GM18909 (cell line): ENCODE results near the gene DMGDH.

Source experiments
- ATAC-seq: cut with Tn5 transposase; IDR thresholded peaks from one replicate; pipeline ENCODE4 v1.9.1; 2021; ENCODE audit warnings: mild to moderate bottlenecking; ENCODE audit not compliant: unreplicated experiment, poor library complexity

Gene DMGDH

DNA sequence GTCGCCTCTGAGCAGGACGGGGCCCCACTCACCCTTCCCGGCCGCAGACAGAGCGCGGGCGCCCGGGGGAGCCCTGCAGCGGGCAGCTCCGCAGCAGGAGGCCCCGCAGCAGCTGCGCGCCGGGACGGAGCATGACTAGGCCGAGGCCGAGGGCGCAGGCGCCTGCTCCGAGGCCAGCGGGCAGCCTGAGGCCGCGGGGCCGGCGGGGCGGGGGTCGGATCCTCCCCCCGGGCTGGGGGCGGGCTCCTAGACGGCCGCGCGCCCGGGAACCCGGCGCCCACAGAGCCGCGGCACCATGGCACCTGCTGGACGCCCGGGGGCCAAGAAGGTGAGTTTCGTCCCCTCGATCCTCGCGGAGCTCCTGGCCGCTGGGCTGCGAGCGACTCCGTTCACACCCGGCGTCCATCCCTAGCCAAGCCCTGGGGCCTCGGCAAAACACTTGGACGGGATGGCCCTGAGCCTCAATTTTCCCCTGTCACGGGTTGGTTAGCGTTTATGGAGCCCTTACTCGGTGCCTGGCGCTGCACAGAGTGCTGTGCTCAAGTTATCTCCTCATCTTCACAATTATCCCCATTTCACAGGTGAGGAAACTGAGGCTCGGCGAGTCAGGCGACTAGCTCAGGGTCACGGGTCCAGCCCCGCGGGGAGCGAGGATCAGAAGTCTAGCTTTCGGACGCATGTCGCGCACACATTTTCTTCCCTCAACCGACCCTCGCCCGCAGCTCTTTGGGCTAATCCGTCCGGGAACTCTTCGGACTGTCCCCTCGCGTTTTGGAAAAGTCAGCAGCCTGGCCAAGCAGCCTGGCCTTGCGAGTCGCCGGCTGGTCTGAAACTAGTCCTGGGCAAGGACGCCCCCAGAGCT lies at the start of gene DMGDH, which contains the start of gene BHMT2:
TSS of gene DMGDH (minus strand) at position 187 of the 862 bp plus-strand sequence. CDS start at position 133, 54 bp downstream.
TSS of gene BHMT2 (plus strand) at position 280 of the 862 bp plus-strand sequence. CDS start at position 296, 16 bp downstream.
- no peak for ATAC-seq

DNA sequence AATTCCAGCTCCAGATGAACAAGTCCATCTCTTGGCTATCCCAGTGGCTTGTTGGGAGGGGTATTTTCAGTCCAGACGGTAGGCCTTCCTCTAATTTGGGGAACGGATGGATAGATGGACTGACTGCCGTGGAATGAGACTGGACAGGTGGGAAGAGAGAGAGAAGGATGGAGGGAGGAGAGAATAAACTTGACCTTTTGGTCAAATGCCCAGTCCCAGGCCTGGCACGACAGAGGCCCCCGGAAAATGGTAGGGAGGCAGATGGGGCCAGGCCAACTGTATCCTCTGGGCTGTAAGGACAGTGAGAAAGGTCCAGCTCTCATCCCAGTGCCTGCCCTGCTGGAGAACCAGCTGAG lies 43.2 kb upstream of the DMGDH start:
- no peak for ATAC-seq

DNA sequence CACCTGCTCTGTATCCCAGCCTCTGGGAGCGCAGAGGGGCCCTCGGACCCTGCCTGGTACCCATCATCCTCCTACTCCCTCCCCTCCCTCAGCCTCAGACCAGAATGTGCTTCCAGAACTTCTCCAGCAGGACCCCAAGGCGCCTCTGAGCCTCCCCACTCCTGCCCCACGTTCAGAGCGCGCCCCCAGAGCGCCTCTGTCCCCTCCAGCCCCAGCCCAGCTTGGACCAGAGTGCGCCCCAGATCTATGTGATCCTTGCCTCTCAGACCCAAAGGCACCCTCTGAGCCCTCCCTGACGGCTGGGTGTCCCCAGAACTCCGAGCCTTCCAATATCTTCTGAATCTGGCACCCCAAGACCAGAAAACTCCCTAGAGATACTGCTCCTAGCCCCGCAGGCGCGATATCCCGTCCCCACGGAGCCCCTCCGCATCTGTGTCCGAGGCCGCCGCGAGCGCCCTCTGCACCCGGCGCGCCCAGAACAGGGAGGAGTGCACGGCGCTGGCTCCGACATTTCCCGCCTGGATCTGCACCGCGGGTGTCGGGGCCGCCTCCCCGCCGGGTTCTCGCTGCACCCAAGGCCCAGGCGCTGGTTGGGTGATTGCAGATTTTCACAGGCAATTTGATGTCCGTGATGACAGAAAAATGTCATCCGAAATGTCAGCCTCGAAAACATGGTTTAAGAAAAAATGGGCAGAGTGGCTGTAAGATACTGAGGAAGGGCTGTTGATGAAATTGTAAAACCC lies 42.7 kb upstream of the DMGDH start:
- ATAC-seq = no peak

DNA sequence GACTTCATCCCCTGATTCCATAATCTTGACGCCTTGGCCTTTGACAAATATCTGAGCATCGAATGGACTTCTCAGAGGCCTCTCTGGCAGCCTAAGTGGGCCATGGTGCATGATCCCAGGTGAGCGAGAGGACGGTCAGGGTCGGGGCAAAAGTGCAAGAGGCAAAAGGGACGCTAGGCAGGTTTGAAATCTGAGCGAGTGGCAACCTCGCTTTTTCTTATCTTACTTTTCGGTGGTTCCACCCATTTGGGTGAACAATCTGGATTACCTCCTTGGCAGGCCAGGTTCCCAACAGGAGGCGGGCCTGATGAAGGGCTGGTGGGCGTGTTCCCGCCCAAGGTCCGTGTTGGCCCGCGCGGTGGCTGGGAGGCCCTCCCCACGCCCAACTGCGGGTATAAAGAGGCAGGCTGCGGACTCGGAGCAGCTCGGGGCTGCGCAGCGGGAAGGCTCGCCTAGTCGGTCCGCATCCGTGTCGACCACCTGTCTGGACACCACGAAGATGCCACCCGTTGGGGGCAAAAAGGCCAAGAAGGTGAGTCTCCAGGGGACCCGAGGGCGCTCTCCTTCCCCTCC lies 42.0 kb upstream of the DMGDH start, which contains the start of gene BHMT:
TSS of gene BHMT (plus strand) at position 423 of the 573 bp plus-strand sequence. CDS start at position 500, 77 bp downstream.
- ATAC-seq = no peak

DNA sequence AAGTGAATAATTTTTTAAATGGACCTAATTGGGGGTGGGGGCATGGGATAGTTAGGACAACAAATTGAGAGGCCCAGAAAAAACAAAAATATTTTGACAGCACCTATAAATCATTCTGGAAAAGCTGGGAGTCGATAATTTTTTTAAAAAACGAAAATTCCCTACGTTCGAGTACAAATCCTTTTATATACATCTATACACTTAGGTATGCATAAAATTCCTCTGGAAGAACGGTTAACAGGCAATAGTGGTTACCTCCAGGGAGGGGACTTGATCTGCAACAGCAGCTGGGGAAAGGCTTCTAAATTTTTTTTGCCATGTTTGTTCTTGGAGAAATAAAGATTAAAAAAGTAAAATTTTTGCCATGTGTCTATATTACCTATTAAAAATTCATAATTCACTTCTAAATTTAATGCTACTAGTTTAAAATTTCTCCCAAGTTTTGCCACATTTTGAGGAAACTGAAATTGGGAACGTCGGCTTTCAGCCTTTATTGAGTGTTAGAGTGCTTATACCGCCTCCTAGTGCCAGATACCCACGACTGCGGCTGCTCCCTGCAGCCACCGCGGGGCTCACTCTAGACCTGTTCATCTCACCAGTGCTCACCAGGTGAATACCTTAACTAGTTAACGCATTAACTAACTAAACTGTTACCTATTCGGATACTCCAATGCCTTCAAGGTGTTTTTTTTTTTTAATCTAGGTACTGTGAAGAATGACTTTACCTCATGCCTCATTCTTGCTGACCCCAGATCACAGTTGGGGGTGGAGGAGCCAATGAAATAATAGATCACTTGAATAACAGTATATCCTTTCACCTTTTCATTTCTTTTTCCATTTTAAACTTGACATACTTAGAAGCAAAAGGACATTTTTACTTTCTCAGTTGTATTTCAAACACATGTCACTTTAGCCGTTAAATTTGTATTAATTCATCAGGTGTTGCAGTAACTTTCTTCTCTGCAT lies 40.3 kb upstream of the DMGDH start:
- no peak for ATAC-seq

DNA sequence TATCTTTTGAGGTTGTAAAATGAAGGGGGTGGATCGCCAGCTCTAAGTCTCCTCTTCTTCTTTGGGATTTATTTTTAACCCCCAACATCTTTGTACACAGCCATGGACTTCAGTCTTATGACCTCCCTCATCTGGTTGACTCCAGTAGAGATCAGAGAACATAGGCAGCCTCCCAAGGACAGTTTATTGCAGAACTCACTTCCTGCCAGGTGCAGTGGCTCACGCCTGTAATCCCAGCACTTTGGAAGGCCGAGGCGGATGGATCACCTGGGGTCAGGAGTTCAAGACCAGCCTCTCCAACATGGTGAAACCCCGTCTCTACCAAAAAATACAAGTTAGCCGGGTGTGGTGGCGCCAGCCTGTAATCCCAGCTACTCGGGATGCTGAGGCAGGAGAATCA lies 39.3 kb upstream of the DMGDH start:
- no peak for ATAC-seq

DNA sequence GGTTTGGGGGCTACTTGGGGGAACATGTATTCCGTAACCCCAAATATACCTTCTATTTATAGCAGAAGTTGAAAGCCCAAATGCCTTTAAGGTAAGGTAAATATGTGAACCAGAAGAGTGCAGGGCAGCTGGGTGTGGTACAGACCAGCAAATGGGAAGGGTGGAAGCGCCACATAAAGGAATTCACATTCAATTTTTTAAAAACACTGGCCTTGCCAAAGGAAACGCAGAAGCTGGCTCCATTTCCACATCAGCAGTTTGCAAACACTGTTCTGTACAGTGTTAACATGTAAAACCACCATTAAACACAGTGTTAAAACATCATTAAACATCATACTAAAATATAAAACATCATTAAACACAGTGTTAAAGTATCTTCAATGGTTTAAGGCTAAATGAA lies 38.6 kb upstream of the DMGDH start:
- no peak for ATAC-seq

DNA sequence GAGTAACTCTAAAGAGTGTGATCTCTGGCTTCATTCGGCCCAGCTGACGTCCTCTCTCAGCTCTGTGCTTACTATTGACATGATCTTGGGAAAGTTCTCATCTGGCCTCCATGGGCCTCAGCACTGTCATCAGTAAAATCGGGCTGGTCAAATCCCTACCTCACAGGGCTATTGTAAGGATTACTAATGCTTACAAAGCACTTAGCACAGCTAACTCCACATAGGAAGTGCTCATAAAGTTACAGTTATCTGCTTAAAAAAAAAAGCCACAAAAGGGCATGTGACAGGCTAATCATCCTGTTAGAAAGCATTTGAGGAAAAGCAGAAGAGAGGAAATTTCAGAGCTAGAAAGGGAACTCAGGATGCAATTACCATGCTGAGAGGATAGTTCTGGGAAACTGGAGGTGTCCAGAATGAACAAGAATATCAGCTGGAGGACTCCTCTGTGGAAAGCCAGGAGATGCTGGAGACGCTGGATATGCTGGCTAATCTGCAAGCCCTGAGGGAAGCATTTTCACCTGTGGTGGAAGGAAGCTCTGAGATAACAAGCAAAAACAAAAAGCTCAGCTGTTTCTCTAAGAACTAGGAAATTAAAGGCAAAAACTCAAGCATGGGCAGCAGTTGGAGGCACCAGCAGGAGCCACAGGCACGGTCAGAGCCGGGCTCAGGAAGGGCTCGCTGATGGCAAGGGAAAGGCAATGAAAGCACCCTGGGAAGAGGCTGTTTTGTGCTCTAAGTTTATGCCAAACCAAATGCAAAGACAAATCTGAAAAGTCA lies 37.7 kb upstream of the DMGDH start:
- no peak for ATAC-seq

DNA sequence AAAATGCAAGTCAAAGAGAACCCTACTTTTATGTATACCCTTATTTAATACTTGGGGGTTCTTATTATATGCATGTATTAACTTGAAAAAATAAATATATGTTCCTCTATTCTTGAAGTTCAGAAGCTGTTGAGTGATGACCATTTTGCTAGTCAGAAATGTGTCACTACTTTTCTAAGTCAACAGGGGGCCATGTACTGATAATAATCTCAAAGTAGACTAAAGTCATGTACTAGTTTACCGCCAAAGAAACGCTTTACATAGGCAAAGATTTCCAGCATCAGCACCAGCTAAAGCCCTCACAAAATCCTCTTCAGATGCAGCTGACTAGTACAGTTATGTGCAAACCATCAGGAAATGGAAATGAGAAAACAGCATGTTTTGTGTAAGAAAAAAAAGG lies 36.4 kb upstream of the DMGDH start:
- ATAC-seq = no peak

DNA sequence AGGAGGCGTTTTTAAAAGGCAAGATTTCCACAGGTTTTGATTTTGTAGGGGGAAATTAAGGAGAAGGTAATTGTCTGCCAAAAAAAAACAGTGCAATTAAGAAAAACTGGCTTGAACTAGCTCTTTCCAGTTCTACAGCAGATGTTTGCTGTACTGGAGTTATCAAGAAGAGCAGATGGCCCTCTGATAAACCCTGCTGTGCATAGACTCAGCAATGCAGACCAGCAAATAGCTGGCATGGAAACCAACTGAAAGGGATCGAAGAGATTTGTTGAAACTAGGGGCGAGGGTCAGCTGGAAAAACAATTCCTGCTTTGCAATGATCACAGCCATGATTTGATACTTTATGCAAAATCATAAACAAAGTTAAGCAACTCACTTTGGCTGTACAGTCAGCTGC lies 24.3 kb upstream of the DMGDH start:
- no peak for ATAC-seq

DNA sequence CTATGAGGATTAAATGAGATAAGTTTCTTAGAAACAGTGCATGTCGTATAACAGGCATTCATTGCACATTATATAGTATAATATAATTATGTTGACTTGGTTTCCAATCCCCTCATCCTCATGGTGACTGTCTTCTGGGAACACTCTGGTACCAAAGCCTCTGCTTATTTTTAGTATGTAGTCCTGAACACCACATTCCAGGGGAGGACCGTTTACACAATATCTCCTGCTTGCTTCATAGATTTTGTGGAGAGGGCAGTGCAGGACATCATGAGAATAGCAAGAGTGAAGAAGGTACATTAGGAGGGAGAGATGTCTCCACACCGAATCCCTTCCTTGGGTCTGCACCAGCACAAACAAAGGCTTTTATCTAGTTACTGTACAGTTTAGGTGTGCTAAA lies 21.6 kb upstream of the DMGDH start:
- no peak for ATAC-seq

DNA sequence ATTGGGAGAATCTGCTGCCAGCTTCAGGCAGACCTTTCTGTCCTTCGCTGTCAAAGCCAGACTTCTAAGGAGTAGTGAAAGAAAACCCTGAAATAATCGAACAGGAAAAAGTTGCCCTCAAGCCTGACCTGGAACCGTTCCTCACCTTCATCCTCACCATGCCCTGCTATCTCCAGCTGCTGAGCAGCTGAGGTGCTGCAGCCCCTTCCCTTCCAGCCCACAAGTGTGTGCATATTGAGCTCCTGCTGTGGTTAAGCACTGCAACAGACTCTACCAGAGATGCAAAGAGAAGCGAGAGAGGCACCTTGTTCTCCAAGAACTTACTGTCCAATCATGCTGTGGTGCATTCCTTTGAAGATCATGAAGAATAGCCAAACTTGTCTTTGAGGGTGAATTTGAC lies 19.0 kb upstream of the DMGDH start:
- ATAC-seq = no peak

DNA sequence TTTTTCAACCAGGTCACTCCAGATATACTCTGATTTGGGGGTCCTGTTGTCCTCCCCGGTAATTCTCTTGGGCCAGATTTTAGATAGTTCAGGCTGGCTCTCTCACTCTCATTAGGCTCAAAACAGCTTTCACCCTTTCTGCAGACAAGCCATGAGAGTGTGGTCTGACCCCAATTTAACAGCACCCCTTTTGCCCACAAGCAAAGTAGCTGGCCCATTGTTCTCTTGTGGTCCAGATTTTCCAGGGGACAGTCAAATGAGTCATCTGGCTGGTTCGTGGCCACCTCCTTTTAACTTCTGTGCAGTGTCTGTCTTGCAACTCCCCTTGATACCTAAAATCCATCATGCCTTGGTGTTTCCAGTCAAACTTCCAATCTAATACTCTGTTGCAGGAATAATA lies 16.6 kb upstream of the DMGDH start:
- no peak for ATAC-seq

DNA sequence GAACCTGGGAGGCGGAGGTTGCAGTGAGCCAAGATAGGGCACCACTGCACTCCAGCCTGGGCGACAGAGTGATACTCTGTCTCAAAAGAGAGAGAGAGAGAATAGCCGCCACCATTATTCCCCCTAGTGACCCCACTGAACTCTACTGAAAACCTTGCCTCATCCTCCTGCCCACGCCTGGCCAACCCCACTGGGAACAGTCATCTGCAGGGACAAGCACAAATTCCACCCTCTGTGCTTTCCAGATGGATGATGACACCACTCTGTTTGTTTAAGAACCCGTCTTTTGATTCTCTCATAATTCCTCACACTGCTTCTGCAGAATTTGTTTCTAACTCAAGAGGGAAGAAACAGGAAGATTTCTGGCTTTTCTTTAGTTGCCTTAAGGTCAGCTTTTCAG lies 12.3 kb upstream of the DMGDH start:
- no peak for ATAC-seq

DNA sequence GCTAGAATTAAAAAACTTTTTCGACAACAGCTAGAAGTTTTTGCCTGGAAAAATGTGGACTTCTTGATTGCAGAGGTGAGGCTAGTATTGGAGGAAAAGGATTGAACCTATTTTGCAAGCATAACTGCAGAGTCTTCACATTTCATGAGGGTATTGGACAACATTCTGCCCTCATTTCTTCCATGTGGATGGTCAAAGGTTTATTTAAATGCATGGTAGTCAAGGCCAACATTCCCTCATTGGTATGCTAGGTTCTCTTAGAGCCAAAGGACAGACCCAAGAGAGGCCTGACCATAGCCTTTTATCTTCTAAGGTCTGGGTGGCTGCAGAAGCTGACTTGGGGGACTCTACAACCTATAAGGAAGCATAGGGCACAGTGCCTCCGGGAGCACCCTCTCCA lies 11.3 kb upstream of the DMGDH start:
- no peak for ATAC-seq

DNA sequence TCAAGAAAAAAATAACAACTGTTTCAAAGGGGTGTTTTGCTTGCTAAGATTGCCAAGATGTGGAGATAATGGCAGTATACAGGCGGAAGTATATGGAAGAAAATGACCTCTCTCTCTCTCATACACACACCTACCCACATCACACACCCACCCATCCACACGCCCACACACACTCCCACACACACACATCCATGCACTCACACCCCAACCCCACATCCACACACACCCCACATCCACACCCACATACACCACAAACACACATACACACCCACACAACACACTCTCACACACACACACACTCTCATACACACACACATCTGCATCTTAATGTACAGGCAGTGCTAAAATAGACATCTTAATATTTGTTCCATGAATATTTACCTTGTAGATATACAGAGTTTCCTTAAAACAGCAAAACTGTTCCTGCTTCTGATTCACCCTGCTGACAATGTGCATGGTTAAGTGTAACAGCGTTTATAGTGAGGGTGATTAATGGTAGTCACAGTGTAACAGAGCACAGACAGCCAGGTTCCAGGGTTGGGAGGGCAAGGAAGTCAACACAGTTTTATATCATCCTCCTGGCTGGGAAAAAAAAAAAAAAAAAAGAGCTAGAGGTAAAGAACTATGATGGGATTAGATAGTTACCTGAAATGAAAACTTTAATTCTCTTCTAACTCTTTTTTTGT lies 8.3 kb upstream of the DMGDH start:
- ATAC-seq = no peak

DNA sequence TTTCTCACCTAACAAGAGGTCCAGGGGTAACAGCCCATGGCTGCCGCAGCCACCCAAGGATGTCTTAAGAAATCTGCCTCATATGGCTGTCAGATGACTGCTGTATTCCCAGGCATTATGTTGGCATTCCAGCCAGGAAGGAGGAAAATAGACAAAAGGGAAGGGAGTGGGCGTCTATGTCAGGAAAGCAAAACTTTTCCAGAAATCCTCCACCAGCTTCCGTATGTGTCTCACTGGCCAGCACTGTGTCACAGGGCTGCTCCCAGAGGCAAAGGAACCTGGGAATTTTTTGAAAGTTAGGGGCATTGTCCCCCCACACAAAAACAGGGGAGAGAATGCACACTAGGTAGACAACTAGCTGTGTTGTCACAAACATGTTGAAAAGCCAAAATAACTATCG lies 7.3 kb upstream of the DMGDH start:
- no peak for ATAC-seq

DNA sequence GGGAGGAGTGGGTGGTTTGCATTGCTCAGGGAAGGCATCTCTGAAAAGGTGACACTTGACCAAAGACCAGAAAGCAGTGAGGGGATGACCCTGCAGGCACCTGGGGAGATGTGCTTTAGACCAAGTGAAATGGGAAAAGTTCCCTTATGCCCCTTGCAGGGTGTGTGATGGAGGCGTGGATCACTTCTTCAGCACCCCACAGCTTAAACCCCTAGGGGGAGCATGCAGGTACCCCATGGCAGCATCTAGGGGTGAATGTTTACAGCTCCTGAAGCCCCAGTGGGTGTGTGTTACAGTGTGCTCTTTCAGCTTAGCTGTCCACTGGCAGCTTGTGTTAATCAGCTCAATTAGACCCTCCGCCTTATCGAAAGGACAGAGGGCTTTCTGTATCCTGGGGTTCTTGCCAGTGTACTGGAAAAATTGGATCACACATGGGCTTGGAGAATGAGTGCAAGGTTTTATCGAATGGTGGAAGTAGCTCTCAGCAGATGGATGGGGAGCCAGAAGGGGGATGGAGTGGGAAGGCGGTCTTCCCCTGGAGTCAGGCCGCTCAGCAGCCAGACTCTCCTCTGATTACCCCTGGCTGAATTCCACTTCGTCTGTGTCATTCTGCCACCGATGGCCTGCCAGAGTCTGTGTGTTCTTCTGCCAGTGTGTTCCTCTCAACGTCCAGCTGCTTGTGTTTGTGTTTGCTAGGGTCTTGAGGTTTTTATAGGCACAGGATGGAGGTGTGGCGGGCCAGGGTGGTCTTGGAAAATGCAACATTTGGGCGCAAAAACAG lies 6.4 kb upstream of the DMGDH start:
- no peak for ATAC-seq
